ENCODE data around the gene VPS13D.
A peak's percentile ranks its signal among the peaks of the same experiment; 100 is the strongest.

The VPS13D gene

DNA sequence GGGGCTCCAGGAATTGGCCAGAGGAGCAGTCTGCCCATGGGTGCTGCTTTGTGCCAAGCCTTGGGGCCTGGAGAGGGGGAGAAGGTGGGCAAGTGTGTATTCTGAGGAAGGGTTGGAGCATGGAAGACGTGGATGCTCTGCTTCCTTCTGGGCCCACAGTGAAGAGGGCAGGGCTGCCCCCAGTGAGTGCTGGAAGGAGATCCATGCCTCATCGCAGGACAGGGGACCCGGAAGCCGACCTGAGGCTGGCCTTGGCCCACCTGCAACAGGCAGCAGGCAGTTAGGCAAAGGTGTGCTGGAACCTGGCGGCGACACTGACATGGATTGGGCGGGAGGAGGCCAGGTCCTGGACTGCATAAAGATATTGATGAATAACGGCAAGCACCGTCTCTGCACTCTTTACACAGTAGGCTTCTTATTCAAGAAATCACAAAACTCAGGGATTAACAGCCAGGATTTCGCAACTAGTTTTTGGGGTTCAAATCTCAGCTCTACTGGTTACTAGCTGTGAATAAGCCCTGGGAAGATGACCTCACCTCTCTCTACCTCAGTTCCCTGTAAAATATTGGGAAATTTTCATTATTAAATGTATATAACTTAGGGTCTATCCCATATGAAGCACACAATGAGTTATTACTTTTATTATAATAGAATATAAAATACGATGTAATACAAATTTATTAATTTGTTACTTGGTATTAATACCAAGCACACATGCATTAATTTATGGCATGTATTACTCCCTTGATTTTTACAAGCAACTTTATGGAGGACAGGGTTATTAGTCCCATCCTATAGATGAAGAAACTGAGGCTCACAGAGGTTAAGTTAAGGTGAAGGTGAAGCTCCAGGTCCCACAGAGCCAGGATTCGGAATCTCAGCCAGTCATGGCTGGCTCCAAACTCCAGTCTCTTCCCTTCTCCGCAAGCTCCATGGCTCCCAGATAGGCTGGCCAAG is 325.9 kb downstream of the VPS13D start:
- Mint-ChIP-seq H3K4me1 (no peaks in the 10 kb centered on the region), H3K27me3 (no peaks in the 10 kb centered on the region), H3K27ac (no peak overlapping the region), H3K9me3 (no peaks in the 10 kb centered on the region), H3K36me3 (no peaks in the 10 kb centered on the region), H3K4me3 (no peak overlapping the region)

DNA sequence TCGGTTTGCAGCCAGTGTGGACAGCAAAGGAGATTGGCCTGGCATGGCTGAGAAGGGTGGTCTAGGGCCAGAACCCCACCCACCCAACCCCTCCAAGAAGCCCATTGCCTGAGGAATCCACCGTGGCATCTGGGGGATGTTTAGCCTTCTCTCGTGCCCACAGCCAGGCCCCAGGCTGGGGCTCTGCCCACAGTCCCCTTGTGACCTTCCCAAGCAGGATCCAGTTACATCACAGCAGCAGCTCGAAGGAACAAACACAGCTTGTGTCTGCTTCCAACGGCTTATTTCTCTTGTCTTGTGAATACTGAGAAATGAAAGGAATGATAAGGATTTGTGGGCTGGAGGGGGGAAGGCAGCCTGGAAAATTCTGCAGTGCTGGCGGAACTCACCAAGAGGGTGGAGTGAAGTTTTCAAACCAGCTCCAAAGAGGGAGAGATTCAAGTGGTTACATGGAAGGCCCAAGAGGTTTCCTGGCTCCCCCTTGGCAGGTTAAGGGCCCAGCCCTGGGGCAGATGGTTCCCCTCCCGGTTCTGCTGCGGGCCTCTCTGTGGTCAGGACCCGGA is 326.6 kb downstream of the VPS13D start:
- no peaks in the 10 kb centered on the region for H3K9me3 Mint-ChIP-seq
- no peak overlapping the region for H3K4me3 Mint-ChIP-seq
- no peaks in the 10 kb centered on the region for H3K4me1 Mint-ChIP-seq
- no peaks in the 10 kb centered on the region for H3K27me3 Mint-ChIP-seq
- H3K36me3 Mint-ChIP-seq = no peaks in the 10 kb centered on the region
- no peak overlapping the region for H3K27ac Mint-ChIP-seq

DNA sequence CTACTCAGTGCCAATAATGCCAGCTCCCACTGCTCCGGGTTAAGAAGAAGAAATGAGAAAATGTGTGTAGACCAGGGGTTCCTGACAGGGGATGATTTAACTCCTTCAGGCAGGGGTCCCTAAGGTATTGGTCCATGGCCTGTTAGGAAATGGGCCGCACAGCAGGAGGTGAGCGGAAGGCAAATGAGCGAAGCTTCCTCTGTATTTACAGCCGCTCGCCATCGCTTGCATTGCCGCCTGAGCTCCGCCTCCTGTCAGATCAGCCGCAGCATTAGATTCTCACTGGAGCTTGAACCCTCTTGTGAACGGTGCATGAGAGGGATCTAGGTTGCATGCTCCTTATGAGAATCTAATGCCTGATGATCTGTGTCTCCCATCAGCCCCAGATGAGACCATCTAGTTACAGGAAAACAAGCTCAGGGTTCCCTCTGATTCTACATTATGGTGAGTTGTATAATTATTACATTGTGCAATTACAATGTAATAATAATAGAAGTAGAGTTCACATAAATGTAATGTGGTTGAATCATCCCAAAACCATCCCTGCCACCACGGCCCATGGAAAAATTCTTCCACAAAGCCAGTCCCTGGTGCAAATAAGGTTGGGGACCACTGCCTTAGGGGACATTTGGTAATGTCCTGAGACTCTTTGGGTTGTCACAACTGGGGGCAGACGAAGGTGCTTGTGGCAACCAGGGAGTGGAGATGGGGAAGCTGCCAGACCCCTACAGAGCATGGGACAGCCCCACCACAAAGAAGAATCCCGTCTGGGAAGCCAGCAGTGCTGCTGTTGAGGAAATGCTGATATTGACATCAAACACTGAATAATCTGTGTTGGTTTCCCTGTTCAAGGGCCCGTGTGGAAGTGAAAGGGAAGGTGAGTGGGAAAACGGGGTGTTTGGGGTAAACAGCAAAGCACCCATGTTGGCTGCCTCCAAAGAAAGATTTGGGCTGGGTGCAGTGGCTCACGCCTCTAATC is 327.4 kb downstream of the VPS13D start:
- Mint-ChIP-seq H3K4me1 (no peaks in the 10 kb centered on the region), H3K9me3 (no peaks in the 10 kb centered on the region), H3K4me3 (no peak overlapping the region), H3K27me3 (no peaks in the 10 kb centered on the region), H3K27ac (peak overlapping the region; percentile 23), H3K36me3 (no peaks in the 10 kb centered on the region)

DNA sequence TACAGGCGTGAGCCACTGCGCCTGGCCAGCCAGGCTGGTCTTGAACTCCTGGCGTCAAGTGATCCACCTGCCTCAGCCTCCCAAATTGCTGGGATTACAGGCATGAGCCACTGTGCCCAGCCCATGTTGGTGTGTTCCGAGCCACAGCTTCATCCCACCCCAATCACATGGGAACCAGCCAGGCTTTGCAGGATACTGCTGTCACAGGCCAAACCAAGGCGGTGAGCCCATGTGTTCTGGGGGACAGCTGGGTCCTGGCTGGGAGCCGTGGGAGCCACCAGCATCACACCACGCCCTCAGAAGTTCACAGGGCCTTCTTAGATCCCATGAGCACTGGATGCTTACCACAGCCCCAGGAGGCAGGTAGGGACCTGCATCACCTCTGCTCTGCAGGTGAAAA is 331.3 kb downstream of the VPS13D start:
- no peak overlapping the region for H3K27ac Mint-ChIP-seq
- no peaks in the 10 kb centered on the region for H3K4me1 Mint-ChIP-seq
- H3K27me3 Mint-ChIP-seq = no peaks in the 10 kb centered on the region
- no peak overlapping the region for H3K4me3 Mint-ChIP-seq
- H3K9me3 Mint-ChIP-seq = no peaks in the 10 kb centered on the region
- peaks cover 15% of the 10 kb centered on the region for H3K36me3 Mint-ChIP-seq
